Hematopoietic multipotent progenitor cell treated with erythropoietin and hydrocortisone succinate and interleukin-3 and kit ligand, for 15 days (in vitro differentiated cells): Measurements from ENCODE around the gene SULT2B1.

ENCODE experiments used
- DNase-seq: peaks from one replicate; pipeline ENCODE4 v3.0.0-alpha.2; 2015; ENCODE audit warnings: low spot score

The SULT2B1 gene

DNA sequence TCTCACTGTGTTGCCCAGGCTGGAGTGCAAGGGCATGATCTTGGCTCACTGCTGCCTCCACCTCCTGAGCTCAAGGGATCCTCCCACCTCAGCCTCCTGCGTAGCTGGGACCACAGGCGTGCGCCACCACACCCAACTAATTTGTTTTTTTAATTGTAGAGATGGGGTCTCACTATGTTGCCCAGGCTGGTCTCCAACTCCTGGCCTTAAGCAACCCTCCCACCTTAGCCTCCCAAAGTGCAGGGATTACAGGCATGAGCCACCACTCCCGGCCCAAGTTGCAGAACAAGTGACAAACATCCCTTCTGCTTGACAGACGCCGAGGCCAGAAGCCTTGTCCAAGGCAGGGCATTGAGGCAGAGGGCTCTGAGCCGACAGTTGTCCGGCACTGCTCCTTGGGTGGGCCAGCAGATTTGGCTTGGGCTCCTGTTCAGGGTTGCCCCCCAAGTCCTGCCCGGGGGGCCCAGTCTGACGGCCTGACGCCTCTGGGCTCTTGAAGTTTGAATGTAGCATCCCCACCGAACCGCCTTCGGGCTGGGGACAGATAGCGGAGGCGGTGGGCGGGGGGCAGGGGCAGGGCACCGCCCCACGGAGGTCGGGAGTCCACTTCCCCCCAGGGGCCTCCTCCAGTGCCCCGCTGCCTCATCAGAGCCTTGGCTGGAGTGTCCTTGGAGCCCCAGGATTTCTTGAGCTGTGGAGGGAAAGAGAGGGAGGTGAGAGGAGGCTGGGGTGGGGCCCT lies 48.9 kb downstream of the SULT2B1 start:
- DNase-seq = no peak

DNA sequence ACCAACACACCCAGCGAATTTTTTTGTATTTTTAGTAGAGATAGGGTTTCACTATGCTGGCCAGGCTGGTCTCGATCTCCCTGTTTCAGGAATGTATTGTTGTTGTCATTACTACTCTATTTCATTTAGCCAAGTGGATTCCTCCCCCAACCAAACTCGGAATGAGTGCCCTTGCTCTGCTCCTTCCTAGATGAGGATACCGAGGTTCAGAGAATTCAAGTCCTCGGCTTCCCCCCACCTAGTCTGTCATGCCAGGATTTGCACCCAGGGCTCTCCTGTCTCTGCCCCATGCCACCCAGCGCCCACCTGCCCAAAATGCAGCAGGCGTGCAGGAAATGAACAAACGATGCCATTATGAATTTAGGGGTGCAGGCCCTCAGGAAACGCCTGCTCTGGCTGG lies 51.0 kb downstream of the SULT2B1 start:
- DNase-seq = no peak

GRCh38 chr19:48603449-48603848 lies 51.5 kb downstream of the SULT2B1 start:
- no peak for DNase-seq

DNA sequence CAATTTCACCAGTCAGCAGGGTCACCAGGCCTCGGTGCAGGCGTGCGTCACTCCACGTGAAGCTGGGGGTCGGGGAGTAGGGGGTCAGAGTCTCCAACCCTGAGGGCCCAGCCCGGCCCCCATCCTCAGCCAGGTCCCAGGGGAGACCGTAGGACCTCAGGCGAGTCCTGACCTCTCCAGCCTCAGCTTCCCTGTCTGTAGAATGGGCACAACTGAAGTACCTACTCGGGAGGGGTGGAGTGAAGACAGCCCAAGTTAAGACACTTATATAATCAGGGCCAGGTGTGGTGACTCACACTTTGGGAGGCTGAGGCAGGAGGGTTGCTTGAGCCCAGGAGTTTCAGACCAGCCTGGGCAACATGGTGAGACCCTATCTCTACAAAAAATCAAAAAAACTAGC lies 51.9 kb downstream of the SULT2B1 start:
- DNase-seq = no peak

GRCh38 chr19:48606463-48607358 lies 54.7 kb downstream of the SULT2B1 start, which contains the start of gene SPACA4:
TSS of gene SPACA4 (plus strand) at chr19:48606742. CDS start at chr19:48606979, 237 bp downstream.
- no peak for DNase-seq

DNA sequence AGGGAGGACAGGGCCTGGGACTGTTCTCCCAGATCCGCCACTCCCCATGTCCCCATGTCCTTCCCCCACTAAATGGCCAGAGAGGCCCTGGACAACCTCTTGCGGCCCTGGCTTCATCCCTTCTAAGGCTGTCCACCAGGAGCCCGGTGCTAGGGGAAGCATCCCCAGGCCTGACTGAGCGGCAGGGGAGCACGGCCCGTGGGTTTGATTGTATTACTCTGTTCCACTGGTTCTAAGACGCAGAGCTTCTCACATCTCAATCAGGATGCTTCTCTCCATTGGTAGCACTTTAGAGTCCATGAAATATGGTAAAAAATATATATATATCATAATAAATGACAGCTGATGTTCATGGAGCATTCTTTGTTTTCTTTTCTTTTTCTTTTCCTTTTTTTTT lies 55.4 kb downstream of the SULT2B1 start:
- no peak for DNase-seq

DNA sequence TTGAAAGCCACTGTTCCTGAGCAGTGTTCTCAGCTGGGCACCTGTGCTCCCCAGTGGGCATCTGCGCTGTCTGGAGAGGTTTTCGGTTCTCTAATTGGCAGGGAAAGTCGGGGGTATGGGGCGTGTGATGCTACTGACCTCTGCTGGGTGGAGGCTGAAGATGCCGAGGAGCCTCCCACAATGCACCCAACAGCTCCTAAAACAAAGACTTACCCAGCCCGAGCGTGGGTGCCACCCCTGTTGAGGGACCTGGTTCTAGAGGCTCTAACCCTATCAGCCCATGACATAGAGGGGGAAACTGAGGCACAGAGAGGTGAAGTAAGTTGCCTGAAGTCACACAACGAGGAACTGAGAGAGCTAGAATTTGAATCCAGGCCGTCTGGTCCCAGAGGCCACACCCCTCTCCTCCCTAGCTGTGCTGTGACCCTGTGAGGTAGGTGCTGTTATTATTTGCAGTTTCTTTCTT lies 56.9 kb downstream of the SULT2B1 start:
- DNase-seq = peak; percentile 37

DNA sequence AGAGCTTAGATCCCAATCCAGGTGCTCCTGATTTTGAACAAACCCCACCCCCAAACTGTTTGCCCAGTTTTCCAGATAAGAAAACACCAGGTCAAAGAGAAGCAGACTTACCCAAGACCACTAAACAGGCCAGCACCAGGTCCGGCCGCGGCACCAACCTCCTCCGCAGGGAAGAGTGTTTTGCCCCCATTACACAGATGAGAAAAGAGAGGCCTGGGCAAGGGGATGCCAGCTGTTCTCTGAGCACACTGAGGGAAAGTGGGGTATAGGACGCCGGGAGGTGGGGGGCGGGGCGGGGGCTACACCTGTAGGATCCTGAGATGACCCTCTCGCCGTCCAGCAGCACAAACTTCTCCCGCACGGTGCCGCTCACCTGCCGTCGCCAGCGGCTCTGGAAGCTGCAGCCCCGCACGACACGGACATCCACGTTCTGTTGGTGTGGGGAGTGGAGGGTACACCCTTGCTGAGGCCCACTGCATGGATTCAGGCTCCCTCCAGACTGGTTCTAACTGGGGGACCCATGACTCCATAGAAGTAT lies 57.7 kb downstream of the SULT2B1 start:
- DNase-seq = no peak

DNA sequence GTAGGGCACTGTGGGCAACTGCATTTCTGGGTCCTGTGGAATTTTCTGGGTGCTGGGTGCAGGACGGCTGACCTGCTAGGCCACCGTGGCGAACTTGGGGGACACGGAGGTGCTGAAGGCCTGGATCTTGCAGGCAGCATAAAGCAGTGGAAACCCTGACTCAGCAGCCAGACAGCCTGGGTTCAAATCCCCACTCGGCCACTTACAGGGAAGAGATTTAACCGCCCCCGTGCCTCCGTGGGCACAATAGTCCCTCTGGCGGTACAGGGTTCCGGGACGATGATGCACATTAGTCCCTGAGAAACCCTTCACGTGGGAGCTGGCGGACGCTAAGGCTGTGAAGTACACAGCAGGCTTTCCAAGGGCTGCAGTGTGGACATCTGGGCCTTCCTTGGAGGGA lies 59.9 kb downstream of the SULT2B1 start:
- DNase-seq = no peak

DNA sequence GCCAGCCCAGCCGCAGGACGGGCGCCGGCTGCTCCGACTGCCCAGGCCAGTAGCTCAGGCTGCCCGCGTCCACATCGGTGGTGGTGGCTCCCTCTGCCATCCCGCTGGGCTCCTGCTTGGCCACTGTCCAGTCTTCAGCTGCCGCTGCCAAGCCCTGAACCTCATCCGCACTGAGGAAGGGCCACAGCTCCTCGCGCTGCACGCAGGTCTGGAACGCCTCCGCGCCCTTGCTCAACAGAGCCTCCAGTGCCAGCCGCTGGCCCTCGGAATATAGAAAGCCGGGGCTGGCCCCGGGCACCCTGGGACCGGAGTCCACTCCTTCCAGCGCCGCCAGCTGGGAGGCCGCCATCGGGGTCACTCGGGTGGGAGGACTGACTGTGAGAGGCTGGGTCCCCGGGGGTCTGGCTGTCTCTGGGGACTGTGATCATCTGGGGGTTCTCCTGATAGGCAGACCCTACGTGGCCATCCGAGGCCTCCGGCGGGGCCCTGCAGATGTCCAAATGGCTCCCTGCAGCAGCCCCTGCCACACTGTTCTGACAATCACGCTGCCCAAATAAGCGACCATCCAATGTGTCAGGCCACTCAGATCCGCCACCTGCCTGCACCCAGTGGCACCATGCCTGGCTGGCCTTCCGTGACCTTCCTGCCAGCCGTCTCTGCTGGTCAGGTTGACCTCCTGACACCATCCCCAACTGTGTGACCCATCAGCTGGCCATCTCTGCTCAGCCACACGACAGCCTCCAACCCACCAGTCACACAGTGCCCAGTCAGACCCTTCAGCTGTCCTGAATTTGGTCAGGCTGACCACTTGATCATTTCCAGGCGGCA lies 61.3 kb downstream of the SULT2B1 start:
- DNase-seq = no peak

- no peak for DNase-seq
Measured at GRCh38 chr19:48613852-48614435, 62.0 kb downstream of the SULT2B1 start.

DNA sequence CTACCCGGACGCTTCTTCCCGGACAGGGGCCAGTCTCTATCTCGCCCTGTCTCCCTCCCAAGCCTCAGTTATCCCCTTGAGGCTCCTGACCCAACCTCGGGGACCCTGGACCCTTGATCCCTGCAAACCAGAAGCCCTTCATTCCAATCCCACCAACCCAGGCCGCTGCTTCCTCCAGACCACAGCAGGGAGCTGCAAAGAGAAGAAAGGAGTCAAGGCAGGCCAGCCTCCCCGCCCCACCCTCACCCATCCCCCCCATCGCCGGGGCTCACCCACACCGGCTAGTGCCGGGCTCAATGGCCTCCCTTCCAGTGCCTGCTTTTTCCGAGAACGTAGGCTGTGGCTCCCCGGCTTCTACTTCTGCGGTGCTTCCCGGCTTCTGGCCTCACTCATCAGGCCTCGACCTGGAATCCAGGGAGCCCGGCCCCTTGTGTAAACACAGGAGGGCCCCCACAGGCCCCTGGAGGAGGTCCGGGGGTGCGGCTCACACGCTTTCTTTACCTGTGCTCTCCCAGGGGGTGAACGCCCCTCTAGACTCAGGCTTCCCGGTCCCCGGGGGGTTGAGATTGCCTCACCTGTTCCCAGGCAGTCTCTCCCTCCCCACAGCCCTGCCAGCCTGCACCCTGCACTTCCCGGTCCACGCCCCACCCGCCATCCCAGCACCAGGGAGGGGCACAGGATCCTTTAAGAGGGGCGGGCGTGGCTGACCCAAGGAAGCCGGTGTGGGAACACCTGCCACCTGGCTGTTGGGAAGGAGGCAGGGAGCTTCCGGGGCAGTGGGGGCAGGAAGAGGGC lies 62.7 kb downstream of the SULT2B1 start, which contains the start of gene FAM83E:
Gene FAM83E (minus strand): TSS at position 641 of the 795 bp plus-strand sequence. CDS start 1,704 bp downstream, outside the sequence.
- no peak for DNase-seq

GRCh38 chr19:48615231-48616040 lies 63.5 kb downstream of the SULT2B1 start:
- no peak for DNase-seq

DNA sequence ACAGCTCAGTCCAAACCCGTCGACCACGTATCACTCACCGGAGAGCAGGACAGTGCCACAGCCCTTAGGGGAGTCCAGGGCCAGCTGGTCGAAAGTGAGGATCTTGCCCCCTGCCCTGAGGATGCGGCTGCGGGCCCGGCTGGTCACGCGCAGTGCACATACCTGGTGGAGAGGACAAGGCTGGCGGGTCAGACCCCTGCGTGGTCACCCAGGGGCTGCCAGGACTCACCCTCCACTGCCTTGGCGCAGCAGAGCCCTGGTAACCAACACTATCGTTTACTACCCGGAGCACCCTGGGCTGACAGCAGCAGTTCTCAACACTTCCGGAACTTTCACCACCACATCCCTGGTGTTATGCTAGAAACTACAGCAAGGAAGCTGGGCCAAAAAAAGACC lies 64.1 kb downstream of the SULT2B1 start:
- no peak for DNase-seq

DNA sequence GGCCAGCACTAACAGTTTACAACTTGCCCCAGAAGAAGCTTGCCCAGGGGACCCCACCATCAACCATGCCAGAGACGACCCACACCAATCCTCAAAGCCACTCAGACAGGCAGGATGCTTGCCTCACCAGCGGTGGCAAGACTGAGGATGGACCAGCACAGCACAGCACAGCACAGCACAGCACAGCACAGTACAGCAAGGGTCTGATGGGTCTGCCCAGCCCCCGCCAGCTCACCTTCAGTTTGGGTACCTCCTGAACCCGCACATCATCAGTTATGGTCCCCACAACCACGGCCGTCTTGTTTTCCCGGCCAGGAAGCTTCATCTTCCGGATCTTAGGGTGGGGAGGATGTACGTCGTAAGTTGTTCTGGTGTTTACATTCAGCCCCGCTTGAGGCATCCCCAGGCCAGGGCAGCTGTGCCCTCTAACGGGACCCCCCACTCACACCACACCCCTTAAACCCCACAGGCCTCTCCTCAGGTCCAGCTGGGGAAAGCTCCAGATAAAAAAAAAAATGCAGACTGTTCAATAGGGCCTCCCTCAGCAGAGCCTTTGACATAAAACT lies 64.6 kb downstream of the SULT2B1 start:
- DNase-seq = no peak

DNA sequence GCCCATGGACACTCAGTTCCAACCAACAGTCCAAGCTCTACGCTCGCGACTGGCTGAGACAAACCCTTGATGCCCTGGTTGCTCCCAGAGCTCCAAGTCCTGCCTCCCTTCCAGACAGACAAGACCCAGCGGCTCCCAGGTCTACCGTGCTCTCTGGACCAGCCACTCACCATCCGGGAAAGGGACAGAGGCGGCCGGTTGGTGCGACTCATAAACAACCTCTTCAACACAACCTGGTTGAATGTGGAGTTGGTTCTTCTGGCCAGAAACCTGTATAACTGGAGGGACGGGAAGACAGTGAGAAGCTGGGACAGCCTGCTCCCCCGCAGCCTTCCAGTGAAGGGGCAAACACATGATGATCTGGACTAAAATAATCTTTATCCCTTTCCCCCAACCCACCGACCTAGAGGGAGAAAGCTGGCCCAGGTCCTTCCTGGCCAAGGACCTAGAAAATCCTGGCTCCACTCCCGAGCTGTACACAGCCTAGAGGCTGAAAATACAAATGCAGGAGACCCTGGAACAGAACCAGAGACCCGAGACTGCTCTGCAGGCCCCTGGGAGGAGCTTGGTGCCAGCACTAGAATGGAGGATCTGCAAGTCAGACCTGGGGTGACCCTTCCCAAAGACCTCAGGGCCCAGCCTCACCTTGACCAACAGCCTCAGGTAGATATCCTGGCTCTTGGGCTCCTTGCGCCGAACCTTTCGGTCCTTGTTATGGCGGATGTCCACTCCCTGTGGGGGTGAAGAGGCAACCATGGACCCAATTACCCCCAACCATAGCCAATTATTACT lies 65.4 kb downstream of the SULT2B1 start:
- no peak for DNase-seq

DNA sequence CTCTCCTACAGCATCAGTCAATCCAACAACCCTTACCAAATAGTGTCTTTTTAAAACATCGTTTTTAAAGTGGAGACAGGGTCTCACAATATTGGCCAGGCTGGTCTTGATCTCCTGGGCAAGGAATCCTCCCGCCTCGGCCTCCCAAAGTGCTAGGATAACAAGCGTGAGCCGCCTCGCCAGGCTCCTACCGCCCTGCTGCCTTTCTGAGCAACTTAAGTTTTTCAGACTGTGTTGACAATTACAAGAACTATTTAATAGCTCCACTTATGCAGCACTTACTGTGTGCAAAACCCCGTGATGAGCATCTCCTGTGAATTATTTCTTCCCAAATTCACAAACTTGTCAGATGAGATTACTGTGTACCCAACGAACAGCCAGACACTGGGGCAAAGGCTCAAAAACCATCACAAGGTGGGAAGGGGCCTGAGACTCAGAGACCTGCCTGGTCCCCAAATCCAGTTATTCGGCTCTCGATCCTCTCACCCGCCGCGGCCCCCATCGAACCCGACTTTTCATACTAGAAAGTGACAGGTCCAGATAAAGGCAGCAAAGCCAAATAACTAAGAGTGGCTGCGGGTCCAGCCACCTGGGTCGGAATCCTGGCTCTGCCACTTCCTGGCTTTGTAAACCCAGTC lies 66.4 kb downstream of the SULT2B1 start:
- peak; percentile 18 for DNase-seq
